Thyroid gland (tissue), 4 donors: Measurements from ENCODE around the gene EMX1.

Source experiments
- POLR2A ChIP-seq, 2 donors: fragments of 450-650 bp; IDR thresholded peaks; one replicate each; pipeline ENCODE4 v1.6.1; 2017; ENCODE audit warnings: antibody characterized with exemption in 2 of 2, mild to moderate bottlenecking in 2 of 2, moderate library complexity in 1 of 2
- TF ChIP-seq, protein P1 (sequence below), 6 experiments: fragments of 200-600 bp in 3 of 6; fragments of 450-650 bp in 3 of 6; sonication (generic) in 3 of 6; IDR thresholded peaks; one replicate each; pipeline ENCODE4 v1.5.1; 2016 to 2019; ENCODE audit warnings: antibody characterized with exemption in 6 of 6, mild to moderate bottlenecking in 2 of 6, inconsistent platforms in 1 of 6, moderate library complexity in 1 of 6

- TF ChIP-seq, protein P1, sequence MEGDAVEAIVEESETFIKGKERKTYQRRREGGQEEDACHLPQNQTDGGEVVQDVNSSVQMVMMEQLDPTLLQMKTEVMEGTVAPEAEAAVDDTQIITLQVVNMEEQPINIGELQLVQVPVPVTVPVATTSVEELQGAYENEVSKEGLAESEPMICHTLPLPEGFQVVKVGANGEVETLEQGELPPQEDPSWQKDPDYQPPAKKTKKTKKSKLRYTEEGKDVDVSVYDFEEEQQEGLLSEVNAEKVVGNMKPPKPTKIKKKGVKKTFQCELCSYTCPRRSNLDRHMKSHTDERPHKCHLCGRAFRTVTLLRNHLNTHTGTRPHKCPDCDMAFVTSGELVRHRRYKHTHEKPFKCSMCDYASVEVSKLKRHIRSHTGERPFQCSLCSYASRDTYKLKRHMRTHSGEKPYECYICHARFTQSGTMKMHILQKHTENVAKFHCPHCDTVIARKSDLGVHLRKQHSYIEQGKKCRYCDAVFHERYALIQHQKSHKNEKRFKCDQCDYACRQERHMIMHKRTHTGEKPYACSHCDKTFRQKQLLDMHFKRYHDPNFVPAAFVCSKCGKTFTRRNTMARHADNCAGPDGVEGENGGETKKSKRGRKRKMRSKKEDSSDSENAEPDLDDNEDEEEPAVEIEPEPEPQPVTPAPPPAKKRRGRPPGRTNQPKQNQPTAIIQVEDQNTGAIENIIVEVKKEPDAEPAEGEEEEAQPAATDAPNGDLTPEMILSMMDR (IDR thresholded peaks at IDR 0.05) = no peak
- no peak for TF ChIP-seq POLR2A (IDR thresholded peaks at IDR 0.05)
Measured at GRCh38 chr2:72921853-72922252, 4.5 kb downstream of the EMX1 start.
